GM12801 (cell line): ENCODE results near the gene HMCN1.

Experiments used
- TF ChIP-seq, protein P1 (sequence below): IDR thresholded peaks from one replicate; pipeline ENCODE4 v1.5.1; 2011; ENCODE audit warnings: control low read depth; ENCODE audit not compliant: insufficient read length; ENCODE audit errors: extremely low read depth

The HMCN1 gene

DNA sequence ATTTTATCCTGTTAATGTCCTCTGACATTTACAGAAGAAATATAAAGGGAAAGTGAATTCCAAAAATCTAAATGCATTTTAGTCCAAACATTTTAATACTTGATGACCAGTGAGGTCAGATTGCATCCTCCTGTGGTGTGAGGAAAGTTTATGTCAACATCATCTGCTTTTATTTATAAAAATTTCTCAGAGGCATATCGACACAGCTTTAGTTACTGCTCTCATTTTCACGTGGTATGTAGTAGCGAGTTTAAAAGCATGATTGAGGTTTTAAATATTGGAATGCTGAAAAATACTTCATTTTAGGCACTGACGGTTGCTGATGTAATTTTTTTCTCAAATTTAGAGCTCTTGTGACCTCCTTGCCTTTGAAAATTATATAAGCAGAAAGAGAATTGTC is 234.8 kb downstream of the HMCN1 start:
- TF ChIP-seq, protein P1, sequence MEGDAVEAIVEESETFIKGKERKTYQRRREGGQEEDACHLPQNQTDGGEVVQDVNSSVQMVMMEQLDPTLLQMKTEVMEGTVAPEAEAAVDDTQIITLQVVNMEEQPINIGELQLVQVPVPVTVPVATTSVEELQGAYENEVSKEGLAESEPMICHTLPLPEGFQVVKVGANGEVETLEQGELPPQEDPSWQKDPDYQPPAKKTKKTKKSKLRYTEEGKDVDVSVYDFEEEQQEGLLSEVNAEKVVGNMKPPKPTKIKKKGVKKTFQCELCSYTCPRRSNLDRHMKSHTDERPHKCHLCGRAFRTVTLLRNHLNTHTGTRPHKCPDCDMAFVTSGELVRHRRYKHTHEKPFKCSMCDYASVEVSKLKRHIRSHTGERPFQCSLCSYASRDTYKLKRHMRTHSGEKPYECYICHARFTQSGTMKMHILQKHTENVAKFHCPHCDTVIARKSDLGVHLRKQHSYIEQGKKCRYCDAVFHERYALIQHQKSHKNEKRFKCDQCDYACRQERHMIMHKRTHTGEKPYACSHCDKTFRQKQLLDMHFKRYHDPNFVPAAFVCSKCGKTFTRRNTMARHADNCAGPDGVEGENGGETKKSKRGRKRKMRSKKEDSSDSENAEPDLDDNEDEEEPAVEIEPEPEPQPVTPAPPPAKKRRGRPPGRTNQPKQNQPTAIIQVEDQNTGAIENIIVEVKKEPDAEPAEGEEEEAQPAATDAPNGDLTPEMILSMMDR = no peak

DNA sequence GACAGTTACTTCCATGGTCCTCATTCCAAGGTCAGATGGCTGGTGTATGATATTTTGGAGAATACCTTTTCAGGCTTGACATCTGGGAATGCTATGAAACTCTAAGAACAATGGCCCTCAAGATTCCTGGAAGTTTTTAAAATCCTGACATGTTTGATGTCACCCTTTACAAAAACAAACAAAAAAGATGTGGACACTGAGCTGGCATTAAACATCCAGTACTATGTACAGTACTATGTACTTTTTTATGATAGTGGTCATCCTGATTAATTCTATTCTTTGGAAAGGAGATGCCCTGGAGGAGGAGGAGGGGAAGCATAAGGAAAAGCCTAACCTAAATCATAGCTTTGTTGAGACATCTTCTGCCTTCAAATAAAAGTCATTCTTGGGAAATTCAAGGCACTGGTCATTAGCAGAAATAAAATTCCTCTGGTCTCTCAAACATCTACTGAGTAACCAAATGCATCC is 235.4 kb downstream of the HMCN1 start:
- TF ChIP-seq, protein P1 = no peak

DNA sequence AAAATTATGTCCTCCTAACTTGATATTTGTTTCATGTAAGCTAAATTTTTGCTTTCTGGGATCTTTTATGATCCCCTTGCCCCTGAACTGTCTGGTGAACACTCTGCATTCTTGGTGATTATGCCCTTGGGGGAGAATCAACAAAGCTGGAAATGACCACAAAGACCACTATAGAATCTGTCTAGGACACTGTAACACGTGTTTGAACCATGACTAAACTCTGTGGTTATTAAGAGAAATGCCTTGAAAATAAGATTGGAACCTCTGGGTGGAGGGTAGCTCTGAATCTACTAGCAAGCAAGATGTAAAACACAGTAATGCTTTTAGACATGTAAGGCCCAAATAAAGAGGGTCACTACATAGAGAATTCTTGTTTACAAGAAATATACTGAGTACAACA is 237.5 kb downstream of the HMCN1 start:
- TF ChIP-seq, protein P1 = no peak

DNA sequence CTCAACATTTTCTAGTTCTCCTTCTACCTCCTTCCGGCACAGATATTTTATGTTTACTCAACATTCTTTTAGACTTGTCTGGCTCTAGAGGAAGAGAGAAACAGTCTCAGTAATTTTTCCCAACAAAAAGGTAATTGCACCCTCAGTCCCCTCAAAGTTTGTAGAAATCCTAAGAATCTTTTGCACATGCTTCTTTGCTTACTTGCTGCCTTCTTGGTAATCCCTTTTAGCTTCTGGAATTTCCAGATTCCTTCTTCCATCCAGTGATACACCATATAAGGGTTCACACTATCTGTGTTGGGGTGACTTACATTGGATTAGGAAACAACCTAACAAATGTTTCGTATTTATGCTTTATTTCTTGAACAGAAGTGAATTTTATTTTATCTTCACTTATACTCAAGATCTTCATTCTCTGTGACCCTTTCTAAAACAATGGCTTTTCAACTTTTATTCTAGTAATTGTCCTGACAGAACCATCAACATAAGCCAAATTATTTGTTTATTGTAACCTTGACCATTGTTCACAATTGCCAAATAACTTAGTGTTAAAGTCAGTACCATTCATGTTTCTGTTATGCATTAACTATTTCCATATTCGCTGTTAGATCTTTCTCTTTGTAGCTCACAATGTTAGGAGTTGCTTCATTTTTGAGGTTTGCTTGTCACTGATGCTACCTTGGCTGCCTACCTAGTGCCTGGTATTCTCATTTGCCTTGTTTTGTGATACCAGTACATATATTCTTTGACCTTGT is 238.1 kb downstream of the HMCN1 start:
- TF ChIP-seq, protein P1 = no peak

DNA sequence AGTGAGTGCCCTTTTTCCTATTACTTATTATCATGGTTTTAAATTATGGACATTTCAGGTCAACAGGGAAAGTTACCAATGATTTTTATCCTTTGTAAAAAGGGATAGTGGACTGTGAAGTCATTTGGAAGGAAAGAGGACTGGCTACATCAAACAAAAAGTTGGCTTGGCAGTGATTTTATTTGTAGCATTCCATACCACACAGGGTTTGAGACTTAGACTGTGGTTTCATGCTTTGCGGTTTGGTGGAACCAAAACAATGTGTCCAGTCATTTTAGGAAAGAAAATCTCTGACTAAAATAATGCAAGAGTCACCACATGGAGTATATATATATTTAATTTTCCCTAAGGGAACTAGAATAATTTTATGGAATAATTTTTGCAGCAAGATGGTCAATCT is 239.5 kb downstream of the HMCN1 start:
- TF ChIP-seq, protein P1 = no peak

DNA sequence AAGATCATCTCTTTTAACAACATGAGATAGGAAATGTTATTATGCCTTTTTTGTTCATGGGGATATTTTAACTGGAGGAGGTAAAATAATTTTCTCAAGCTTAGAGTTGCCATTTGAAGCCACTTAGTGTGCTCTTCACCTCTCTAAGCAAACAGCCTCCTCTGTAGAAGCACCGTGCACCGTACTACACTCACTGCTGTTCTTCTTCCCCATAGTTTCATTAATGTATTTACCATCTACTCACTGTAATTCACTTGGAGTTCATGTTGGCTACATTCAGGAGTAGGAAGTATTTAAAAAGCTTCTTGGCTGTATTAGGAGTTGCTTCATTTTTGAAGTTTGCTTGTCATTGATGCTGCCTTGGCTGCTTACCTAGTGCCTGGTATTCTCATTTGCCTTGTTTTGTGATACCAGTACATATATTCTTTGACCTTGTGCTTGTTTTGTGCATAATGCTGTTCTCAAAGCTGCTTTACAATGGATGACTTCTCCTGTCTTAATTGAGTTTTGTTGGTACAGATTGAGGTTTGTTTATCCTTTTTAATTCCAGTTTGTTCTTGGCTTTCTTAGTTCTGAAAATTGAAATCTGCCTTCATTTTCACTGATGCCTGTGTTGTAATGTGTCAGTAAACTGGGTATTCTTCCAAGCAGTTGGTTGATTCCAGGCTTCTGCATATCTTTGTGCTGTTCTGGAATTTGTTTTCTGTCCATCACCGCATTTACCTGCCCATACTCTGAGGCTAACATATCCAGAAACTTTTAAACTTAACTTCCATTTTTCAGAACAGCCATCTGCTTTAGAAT is 240.4 kb downstream of the HMCN1 start:
- TF ChIP-seq, protein P1 = no peak

DNA sequence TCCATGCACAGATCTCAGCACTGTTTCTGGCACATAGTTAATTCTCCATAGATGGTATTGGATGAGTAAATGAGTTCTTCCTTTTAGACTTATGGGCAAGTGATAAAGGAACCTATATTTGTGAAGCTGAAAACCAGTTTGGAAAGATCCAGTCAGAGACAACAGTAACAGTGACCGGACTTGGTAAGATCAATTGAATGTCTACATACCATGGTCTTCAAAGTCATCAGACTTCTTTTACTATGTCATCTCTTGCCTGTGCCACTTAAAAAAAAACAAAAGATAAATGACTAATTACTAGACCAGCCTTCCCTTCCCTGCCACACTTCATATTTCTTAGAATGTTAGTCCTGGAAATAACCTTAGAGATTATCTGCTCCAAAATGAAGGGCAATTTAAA is 246.7 kb downstream of the HMCN1 start:
- TF ChIP-seq, protein P1 = no peak
